HCEC 1CT (cell line): ENCODE results near the gene KRTAP5-10.
"Not testable (repeated sequence)": the region's sequence is repeated elsewhere in the genome, so short reads cannot be mapped to it uniquely, and the experiment has no call there.

Experiments used
- DNase-seq: peaks from one replicate; pipeline ENCODE4 v3.0.0-alpha.2; 2017

KRTAP5-10 gene

GRCh38 chr11:71565263-71565662, at the start of gene KRTAP5-10:
Gene KRTAP5-10, plus strand, starts transcription at chr11:71565563. Its CDS starts 25 bp downstream, at chr11:71565588.
- no peak for DNase-seq

- no peak for DNase-seq
Measured at GRCh38 chr11:71518506-71519471, 46.6 kb upstream of the KRTAP5-10 start.

GRCh38 chr11:71519546-71519945, 45.8 kb upstream of the KRTAP5-10 start:
- no peak for DNase-seq

GRCh38 chr11:71525188-71525937, 40.0 kb upstream of the KRTAP5-10 start:
- no peak for DNase-seq

- DNase-seq, result no peak
Measured at GRCh38 chr11:71525938-71526495, 39.3 kb upstream of the KRTAP5-10 start.

GRCh38 chr11:71526796-71527575, 38.4 kb upstream of the KRTAP5-10 start, which contains the start of gene KRTAP5-7:
Gene KRTAP5-7, plus strand, starts transcription at chr11:71527267. Its CDS starts 34 bp downstream, at chr11:71527301.
- DNase-seq, result not testable (repeated sequence)

- no peak for DNase-seq
Measured at GRCh38 chr11:71527576-71528210, 37.7 kb upstream of the KRTAP5-10 start.

GRCh38 chr11:71530602-71531001, 34.8 kb upstream of the KRTAP5-10 start:
- no peak for DNase-seq

- no peak for DNase-seq
Measured at GRCh38 chr11:71532036-71532610, 33.2 kb upstream of the KRTAP5-10 start.

- DNase-seq, result not testable (repeated sequence)
Measured at GRCh38 chr11:71534711-71535608, 30.4 kb upstream of the KRTAP5-10 start.

GRCh38 chr11:71535825-71536224, 29.5 kb upstream of the KRTAP5-10 start:
- DNase-seq, result no peak

- DNase-seq, result no peak
Measured at GRCh38 chr11:71537537-71537936, 27.8 kb upstream of the KRTAP5-10 start.

GRCh38 chr11:71537977-71538665, 27.2 kb upstream of the KRTAP5-10 start, which contains the start of gene KRTAP5-8:
Gene KRTAP5-8, plus strand, starts transcription at chr11:71538025. Its CDS starts 31 bp downstream, at chr11:71538056.
- not testable (repeated sequence) for DNase-seq

GRCh38 chr11:71538666-71538990, 26.7 kb upstream of the KRTAP5-10 start:
- DNase-seq, result no peak

- no peak for DNase-seq
Measured at GRCh38 chr11:71539017-71539416, 26.3 kb upstream of the KRTAP5-10 start.

- DNase-seq, result not testable (repeated sequence)
Measured at GRCh38 chr11:71539971-71540370, 25.4 kb upstream of the KRTAP5-10 start.

- not testable (repeated sequence) for DNase-seq
Measured at GRCh38 chr11:71540521-71541304, 24.6 kb upstream of the KRTAP5-10 start.

GRCh38 chr11:71542382-71542781, 23.0 kb upstream of the KRTAP5-10 start:
- DNase-seq, result no peak
